ENCODE results near the gene GPC6. TPM values are rescaled to one million over a fixed set of nuclear protein-coding genes. Genes with fewer than 3 reads are reported as not detected.

GPC6 gene
- total and polyA plus RNA-seq, 2 donors (not counting 3 experiments of a cell fraction or from before 2014, with no cell fraction given): 0.01 TPM; not detected in 1

DNA sequence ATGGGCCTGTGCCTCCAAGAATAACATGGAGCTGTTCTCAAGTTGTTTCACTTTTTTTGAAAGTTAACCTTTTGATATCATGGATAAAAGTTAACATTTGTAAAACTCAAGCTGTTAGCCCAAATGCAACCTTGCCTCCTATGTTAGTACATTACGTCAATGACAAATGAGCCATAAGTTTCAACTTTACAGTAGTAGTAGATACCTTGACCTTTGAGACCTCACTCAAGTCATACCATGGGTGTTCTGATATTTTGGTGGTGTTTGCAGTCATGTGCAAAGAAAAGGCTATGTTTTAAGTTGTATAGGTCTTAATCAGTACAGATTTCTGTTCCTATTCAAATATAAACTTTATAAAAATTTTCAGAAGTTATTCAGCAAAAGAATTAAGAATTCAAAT is 539.2 kb downstream of the GPC6 start:
- ChIA-PET CTCF (no interaction called here), POLR2A (no interaction called here)
- Histone ChIP-seq H3K4me3 (replicated peaks in 1 of 3; ENCODE audit: insufficient read depth in 1 of 3, low read depth in 1 of 3, low read length in 3 of 3) (no peak overlapping the region), H4K20me1 (replicated peaks; ENCODE audit: control insufficient read depth, extremely low read depth, insufficient read depth, low read length) (no peaks in the 10 kb centered on the region), H2AFZ (ENCODE audit: low read depth, low read length) (no peak overlapping the region), H3K4me1 (ENCODE audit: control insufficient read depth, extremely low read depth, insufficient read depth, low read length) (no peaks in the 10 kb centered on the region), H3K4me2 (ENCODE audit: insufficient read depth, low read length) (no peak overlapping the region), H3K9me1 (replicated peaks; ENCODE audit: control insufficient read depth, extremely low read depth, insufficient read depth, low read length) (no peaks in the 10 kb centered on the region), H3K36me3 (ENCODE audit: control insufficient read depth in 2 of 2, extremely low read depth in 1 of 2, insufficient read depth in 2 of 2, low read length in 2 of 2) (no peaks in the 10 kb centered on the region), H3K9ac (replicated peaks; ENCODE audit: extremely low read depth, insufficient read depth, low read length) (no peak overlapping the region), H3K27me3 (ENCODE audit: control insufficient read depth in 2 of 2, insufficient read depth in 2 of 2, low read length in 2 of 2) (no peaks in the 10 kb centered on the region), H3K9me3 (replicated peaks; ENCODE audit: control insufficient read depth, insufficient read depth, low read length) (no peaks in the 10 kb centered on the region), H3K79me2 (ENCODE audit: control insufficient read depth, insufficient read depth, low read length) (no peaks in the 10 kb centered on the region), H3K27ac (ENCODE audit: insufficient read depth, low read depth, low read length) (no peak overlapping the region)
- no peak for DNase-seq (ENCODE audit: low read depth, low spot score)
- TF ChIP-seq GATA2 (IDR thresholded peaks at IDR 0.05; ENCODE audit: insufficient read depth, insufficient read length, low read depth, low read length): no peak
- no peak for TF ChIP-seq CTCF (IDR thresholded peaks at IDR 0.05; ENCODE audit: extremely low read depth in 1 of 2, insufficient read depth in 1 of 2, low read depth in 1 of 2, low read length in 2 of 2)
- no peak for TF ChIP-seq MYC (IDR thresholded peaks at IDR 0.05; ENCODE audit: low read depth, low read length)
- TF ChIP-seq FOS (IDR thresholded peaks at IDR 0.05; ENCODE audit: borderline replicate concordance, insufficient read depth, low read length): no peak
- no peak for TF ChIP-seq POLR2AphosphoS5 (IDR thresholded peaks at IDR 0.05; ENCODE audit: insufficient read depth, low read depth, low read length)
- TF ChIP-seq POLR2A (IDR thresholded peaks at IDR 0.05; ENCODE audit: low read depth, low read length): no peak
- TF ChIP-seq, protein P1, sequence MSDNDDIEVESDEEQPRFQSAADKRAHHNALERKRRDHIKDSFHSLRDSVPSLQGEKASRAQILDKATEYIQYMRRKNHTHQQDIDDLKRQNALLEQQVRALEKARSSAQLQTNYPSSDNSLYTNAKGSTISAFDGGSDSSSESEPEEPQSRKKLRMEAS (IDR thresholded peaks at IDR 0.05; ENCODE audit: insufficient read depth, insufficient read length): no peak
- intact Hi-C loops (cut with micrococcal nuclease): no loop called here
- BruUV-seq (replicated peaks): no TSS peak
- dilution Hi-C loops (cut with MboI; ENCODE audit: extremely low pct_ligation_motif_present, low sequenced_read_pairs): no loop called here
- FAIRE-seq: no peak

Data from endothelial cell of umbilical vein (primary cell).